ENCODE measurements around the gene RPA1.

RPA1 gene

GRCh38 chr17:1946021-1946932 lies 116.5 kb downstream of the RPA1 start:
- DNase-seq = no peak
- H3K36me3 ChIP-seq (ENCODE audit: control insufficient read depth, insufficient read depth, low read length) = no peaks in the 10 kb centered on the region
- H3K27ac ChIP-seq (ENCODE audit: insufficient read depth, low read length, poor library complexity, severe bottlenecking) = no peak overlapping the region
- no peaks in the 10 kb centered on the region for H3K27me3 ChIP-seq (replicated peaks; ENCODE audit: control insufficient read depth, insufficient read depth, low read length, poor library complexity, severe bottlenecking)
- H3K4me3 ChIP-seq (ENCODE audit: insufficient read depth, low read depth, low read length, poor library complexity, severe bottlenecking) = no peak overlapping the region
- H3K4me1 ChIP-seq (ENCODE audit: control insufficient read depth, insufficient read depth, low read length, poor library complexity, severe bottlenecking) = no peaks in the 10 kb centered on the region
- no peaks in the 10 kb centered on the region for H3K9me3 ChIP-seq (ENCODE audit: control insufficient read depth, low read length)

DNA sequence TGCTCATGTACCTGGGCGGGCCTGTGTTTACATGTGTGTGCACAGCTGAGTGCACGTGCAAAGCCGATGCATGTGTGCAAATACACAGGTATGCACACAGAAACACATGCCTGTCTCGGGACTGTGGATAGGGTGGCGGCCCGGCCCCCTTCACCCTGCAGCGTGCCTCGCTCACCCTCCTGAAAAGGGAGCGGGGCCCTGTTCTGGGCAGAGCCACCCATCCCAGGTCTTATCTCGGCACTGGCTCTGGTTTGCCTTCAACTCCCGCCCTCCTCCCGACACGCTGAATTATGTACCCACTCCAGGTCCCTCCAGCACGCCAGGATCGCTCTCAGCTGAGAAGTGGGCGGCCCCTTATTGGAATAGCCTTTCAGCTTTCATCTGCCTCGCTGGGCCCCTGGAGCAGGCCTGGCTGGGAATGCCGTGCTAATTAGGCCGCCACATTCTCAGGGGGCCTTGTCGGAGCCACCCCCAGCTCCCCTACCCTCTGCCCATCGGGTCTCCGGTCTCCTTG lies 117.5 kb downstream of the RPA1 start:
- H3K27ac ChIP-seq (ENCODE audit: insufficient read depth, low read length, poor library complexity, severe bottlenecking) = no peak overlapping the region
- H3K36me3 ChIP-seq (ENCODE audit: control insufficient read depth, insufficient read depth, low read length) = no peaks in the 10 kb centered on the region
- no peaks in the 10 kb centered on the region for H3K9me3 ChIP-seq (ENCODE audit: control insufficient read depth, low read length)
- no peaks in the 10 kb centered on the region for H3K4me1 ChIP-seq (ENCODE audit: control insufficient read depth, insufficient read depth, low read length, poor library complexity, severe bottlenecking)
- H3K27me3 ChIP-seq (replicated peaks; ENCODE audit: control insufficient read depth, insufficient read depth, low read length, poor library complexity, severe bottlenecking) = no peaks in the 10 kb centered on the region
- no peak for DNase-seq
- H3K4me3 ChIP-seq (ENCODE audit: insufficient read depth, low read depth, low read length, poor library complexity, severe bottlenecking) = no peak overlapping the region

- Histone ChIP-seq H3K36me3 (ENCODE audit: control insufficient read depth, insufficient read depth, low read length) (no peaks in the 10 kb centered on the region), H3K4me1 (ENCODE audit: control insufficient read depth, insufficient read depth, low read length, poor library complexity, severe bottlenecking) (no peaks in the 10 kb centered on the region), H3K4me3 (ENCODE audit: insufficient read depth, low read depth, low read length, poor library complexity, severe bottlenecking) (no peak overlapping the region), H3K27me3 (replicated peaks; ENCODE audit: control insufficient read depth, insufficient read depth, low read length, poor library complexity, severe bottlenecking) (no peaks in the 10 kb centered on the region), H3K27ac (ENCODE audit: insufficient read depth, low read length, poor library complexity, severe bottlenecking) (no peak overlapping the region), H3K9me3 (ENCODE audit: control insufficient read depth, low read length) (no peaks in the 10 kb centered on the region)
- no peak for DNase-seq
Measured at GRCh38 chr17:1947743-1948516, 118.1 kb downstream of the RPA1 start.

DNA sequence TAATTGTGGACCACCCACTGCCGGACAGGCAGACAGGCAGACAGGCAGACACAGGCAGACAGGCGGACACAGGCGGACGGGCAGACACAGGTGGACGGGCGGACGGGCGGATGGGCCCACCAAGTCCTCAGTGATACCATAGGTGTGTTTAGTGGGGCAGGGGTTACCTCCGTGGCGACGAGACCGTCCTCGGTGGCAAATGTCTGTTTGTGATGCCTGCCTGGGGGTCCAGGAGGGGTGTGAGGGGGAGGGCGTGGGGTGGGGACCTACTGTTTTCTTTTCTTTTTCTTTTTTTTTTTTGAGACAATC lies 118.7 kb downstream of the RPA1 start:
- no peaks in the 10 kb centered on the region for H3K4me1 ChIP-seq (ENCODE audit: control insufficient read depth, insufficient read depth, low read length, poor library complexity, severe bottlenecking)
- H3K4me3 ChIP-seq (ENCODE audit: insufficient read depth, low read depth, low read length, poor library complexity, severe bottlenecking) = no peak overlapping the region
- H3K9me3 ChIP-seq (ENCODE audit: control insufficient read depth, low read length) = no peaks in the 10 kb centered on the region
- DNase-seq = no peak
- no peak overlapping the region for H3K27ac ChIP-seq (ENCODE audit: insufficient read depth, low read length, poor library complexity, severe bottlenecking)
- H3K27me3 ChIP-seq (replicated peaks; ENCODE audit: control insufficient read depth, insufficient read depth, low read length, poor library complexity, severe bottlenecking) = no peaks in the 10 kb centered on the region
- no peaks in the 10 kb centered on the region for H3K36me3 ChIP-seq (ENCODE audit: control insufficient read depth, insufficient read depth, low read length)

All from effector memory CD4-positive, alpha-beta T cell (primary cell).